GM12891 (cell line): Measurements from ENCODE around the gene NDOR1.
A peak's percentile ranks its signal among the peaks of the same experiment; 100 is the strongest.

Experiments used
- DNase-seq: peaks from one replicate; pipeline ENCODE4 v3.0.0; 2011; ENCODE audit warnings: low spot score; ENCODE audit not compliant: insufficient read length
- FAIRE-seq: peaks from 2 replicates; lab custom pipeline; 2011; peaks lifted over from hg19 to GRCh38; lab: Jason Lieb, UNC
- PAX5 ChIP-seq: IDR thresholded peaks from 2 replicates; pipeline ENCODE4 v1.6.1; 2011; ENCODE audit warnings: low read length, moderate library complexity, mild to moderate bottlenecking; ENCODE audit not compliant: insufficient read depth, severe bottlenecking
- POLR2A ChIP-seq: IDR thresholded peaks from 2 replicates; pipeline ENCODE4 v1.6.1; 2011; ENCODE audit warnings: low read depth, low read length, control low read depth
- POLR2AphosphoS5 ChIP-seq: IDR thresholded peaks from 2 replicates; pipeline ENCODE4 v1.6.1; 2011; ENCODE audit warnings: low read depth, low read length, control low read depth
- POU2F2 ChIP-seq: IDR thresholded peaks from 2 replicates; pipeline ENCODE4 v1.6.1; 2011; ENCODE audit warnings: low read depth, mild to moderate bottlenecking, control low read depth, low read length, moderate library complexity
- SPI1 ChIP-seq: IDR thresholded peaks from 2 replicates; pipeline ENCODE4 v1.6.1; 2011; ENCODE audit warnings: low read depth, low read length, control low read depth
- TAF1 ChIP-seq: IDR thresholded peaks from 2 replicates; pipeline ENCODE4 v1.6.1; 2011; ENCODE audit warnings: low read depth, low read length, control low read depth

Gene NDOR1

GRCh38 chr9:137167747-137168572, 37.5 kb upstream of the NDOR1 start:
- FAIRE-seq, result no peak
- TF ChIP-seq PAX5 (no peak), TAF1 (no peak)
- DNase-seq, result no peak

GRCh38 chr9:137168573-137168903, 37.0 kb upstream of the NDOR1 start:
- no peak for FAIRE-seq
- DNase-seq, result no peak
- no peak for TF ChIP-seq PAX5
- no peak for TF ChIP-seq POLR2AphosphoS5
- no peak for TF ChIP-seq POU2F2
- TF ChIP-seq SPI1, result no peak
- no peak for TF ChIP-seq TAF1
- TF ChIP-seq POLR2A, result no peak

- DNase-seq (peak; percentile 69), FAIRE-seq (peak; percentile 90)
- TF ChIP-seq POLR2A (no peak), SPI1 (no peak), TAF1 (no peak), POU2F2 (no peak), PAX5 (no peak), POLR2AphosphoS5 (no peak)
Measured at GRCh38 chr9:137168904-137169856, 36.3 kb upstream of the NDOR1 start.

DNA sequence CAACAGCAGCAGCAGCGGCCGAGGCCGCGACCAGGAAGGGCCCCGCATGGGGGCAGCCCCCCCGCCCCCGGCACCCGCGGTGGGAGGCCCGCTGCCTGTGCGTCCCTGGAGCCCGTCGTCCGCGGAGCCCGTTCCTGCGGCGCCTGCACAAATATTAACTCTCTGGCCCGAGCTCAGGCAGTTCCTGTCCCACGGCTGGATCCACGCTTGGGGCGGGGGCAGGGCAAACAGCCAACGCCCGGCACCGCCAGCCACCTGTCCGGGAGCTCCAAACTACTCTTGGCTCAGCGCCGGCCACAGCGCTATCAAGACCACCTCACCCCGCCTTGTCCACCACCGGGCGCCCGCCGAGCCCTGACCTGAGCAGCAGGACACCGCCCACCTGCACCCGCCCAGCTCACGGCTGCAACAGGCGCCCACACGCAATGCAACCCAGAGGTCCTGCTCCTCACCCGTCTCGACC, 35.6 kb upstream of the NDOR1 start, which contains the start of gene LRRC26:
Gene LRRC26 (minus strand): TSS at position 156 of the 463 bp plus-strand sequence. CDS start 108 bp downstream, at position 48.
- FAIRE-seq (no peak), DNase-seq (no peak)
- TF ChIP-seq POLR2A (no peak), TAF1 (no peak), POU2F2 (no peak), PAX5 (no peak), SPI1 (no peak), POLR2AphosphoS5 (no peak)

DNA sequence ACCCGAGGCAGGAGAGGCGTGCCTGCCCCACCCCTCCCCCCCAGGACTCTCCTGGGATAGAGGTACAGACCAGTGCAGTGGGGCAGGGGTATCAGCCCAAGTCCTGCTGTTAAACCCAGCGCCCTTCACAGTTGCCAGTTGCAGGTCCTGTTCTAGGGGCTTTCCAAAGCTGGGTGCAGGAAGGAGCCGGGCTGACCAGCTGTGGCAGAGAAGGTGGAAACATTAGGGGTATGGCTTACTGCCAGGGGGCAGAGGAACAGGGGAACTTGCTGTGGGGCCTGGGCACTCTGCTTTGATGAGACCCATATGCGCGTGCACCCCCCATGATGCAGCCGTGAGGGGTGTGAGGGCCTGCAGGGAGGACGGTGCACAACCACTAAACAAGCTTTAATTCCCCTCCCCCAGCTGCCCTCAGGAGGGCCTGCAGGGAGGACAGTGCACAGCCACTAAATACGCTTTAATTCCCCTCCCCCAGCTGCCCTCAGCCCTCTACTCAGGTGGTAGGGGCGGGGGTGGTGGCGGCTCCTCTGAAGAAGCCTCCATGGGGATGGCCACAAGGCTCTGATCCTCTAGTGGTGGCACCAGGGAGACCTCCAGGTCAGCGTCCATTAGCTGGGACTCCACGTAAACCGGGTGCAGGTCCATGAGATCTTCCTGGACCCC, 34.9 kb upstream of the NDOR1 start:
- TF ChIP-seq TAF1 (no peak), PAX5 (no peak), POLR2AphosphoS5 (no peak), POU2F2 (no peak), POLR2A (no peak), SPI1 (no peak)
- DNase-seq (no peak), FAIRE-seq (no peak)

DNA sequence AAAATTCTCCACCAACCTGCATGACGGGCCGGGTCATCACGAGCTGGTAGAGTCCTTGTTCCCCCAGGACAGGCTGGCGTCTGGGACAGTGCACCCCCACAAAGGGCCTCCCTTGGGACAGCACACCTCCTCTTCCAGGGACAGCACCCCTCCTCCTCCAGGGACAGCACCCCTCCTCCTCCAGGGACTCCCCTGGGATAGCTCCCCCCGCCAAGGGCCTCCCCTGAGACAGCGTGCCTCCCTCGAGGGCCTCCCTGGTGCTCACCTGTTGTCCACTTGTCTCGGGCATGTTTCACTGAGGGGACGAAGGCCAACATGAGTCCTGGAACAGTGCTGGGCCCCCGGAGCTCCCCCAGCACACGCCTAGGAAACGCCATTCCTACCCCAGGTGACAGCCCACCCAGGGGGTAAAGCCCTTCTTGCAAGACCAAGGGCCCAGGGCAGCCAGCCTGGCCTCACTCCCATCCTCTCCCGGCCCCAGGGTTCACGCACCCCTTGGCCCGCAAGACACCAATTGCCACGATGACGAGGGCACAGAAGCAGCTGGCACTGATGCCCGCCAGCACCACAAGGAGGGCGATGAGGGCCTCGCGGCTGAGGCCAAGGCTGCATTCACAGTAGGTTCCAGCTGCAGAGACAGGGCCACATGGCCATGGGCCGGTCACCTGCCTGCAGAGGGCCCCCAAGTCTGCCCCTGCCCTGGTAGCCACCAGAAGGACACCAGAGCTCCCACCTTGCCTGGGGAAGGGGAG, 34.2 kb upstream of the NDOR1 start:
- FAIRE-seq, result no peak
- DNase-seq, result no peak
- TF ChIP-seq POLR2A (no peak), TAF1 (no peak)

DNA sequence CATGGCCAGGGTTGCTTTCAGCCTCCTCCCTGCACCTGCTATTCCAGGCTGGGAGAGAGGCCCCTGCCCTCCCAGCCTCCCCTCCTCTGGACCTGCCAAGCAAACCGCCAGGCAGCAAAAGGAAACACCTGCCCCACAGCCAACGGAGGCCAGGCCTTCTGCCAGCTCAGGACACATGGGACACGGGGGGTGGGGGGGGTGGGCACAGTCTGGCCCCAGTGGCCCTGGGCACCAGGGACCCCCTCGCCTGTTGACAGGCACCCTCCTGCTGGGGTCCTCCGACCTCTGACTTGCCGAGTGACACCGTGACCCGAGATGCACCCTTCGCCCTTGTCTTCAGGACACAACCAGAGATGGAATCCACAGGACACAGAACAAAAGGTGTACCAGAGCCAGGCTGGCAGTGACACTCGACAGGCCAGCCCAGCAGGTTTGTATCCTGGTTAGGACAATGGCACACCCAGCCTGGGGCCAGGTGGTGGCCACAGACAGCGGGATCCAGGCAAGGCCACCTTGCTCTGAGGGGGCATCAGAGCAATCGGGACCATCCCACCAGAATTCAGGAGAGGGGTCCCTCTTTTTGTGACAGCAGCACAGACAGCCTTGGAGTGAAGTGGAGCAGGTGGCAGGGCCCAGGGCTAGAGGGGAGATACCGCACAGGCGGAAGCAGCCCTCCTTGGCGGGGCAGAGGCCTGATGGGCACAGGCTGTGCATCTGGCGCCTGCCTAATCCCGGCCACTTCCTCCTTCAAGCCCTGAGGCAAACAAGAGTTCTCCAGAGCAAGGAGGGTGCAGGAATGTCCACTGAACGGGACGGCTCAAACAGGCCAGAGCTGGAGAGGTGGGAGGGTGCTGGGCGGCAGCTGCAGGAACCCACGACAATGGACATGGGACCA, 32.4 kb upstream of the NDOR1 start:
- FAIRE-seq, result peak; percentile 28
- DNase-seq, result no peak
- TF ChIP-seq POU2F2 (no peak), TAF1 (no peak), SPI1 (no peak), PAX5 (no peak), POLR2A (no peak), POLR2AphosphoS5 (no peak)
